Femur (tissue), 1 donor: ENCODE results near the gene ZNF562.
A peak's percentile ranks its signal among the peaks of the same experiment; 100 is the strongest.

Experiments used
- DNase-seq: peaks from one replicate; pipeline ENCODE4 v3.0.0-alpha.2; 2017

ZNF562 gene

DNA sequence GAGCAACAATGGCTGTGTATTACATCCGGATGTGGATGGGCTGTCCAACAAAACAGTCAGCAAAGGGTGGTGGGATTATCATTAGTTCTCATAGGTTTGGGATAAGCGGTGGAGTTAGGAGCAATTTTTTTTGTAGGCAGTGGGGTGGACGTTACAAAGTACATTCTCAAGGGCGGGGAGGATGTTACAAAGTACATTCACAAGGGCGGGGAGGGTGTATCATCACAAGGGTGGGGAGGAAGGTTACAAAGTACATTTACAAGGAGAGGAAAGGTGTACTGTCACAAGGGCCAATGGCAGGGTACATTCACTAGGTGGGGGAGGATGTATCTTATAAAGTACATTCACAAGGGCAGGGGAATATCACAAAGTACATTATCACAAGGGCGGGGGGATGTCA is 33.1 kb downstream of the ZNF562 start:
- no peak for DNase-seq

DNA sequence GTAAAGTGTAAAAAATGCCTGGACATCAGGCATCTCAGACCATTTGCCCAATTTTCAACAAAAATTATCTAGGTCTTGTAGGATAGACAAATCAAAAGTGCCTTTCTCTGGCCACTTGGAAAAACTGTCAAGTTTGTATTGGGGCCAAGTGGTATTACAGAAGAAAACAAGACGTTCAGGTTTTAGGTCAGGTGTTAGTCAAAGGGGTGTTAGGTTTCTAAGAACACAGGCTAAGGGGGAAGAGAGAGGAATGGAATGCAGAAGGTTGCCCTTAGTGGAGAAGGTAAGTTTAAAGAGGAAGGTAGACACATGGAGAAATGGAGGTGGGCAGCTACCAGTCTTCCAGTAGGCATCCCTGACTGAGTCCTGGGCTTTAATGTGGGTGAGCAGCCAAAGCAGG is 33.9 kb downstream of the ZNF562 start:
- no peak for DNase-seq

GRCh38 chr19:9636018-9636417 is 38.9 kb downstream of the ZNF562 start:
- DNase-seq = no peak

DNA sequence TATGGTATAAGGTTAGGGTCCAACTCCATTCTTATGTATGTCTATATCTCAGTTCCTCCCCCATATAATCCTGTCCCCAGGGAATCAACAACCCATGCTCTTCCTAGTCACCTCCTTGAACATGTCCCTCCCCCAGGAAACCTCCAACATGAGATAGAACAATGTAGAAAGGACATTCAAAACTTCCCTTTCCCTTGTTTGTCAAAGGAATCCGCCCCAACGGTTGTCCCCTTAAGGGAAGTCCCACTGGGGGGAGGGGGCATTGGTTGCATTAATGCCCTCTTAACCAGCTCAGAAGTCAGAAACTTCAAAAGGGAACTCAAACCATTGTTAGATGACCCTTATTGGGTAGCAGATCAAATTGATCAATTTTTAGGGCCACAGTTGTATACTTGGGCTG is 47.0 kb downstream of the ZNF562 start:
- DNase-seq = no peak

GRCh38 chr19:9622531-9622930 is 52.4 kb downstream of the ZNF562 start:
- DNase-seq = no peak

DNA sequence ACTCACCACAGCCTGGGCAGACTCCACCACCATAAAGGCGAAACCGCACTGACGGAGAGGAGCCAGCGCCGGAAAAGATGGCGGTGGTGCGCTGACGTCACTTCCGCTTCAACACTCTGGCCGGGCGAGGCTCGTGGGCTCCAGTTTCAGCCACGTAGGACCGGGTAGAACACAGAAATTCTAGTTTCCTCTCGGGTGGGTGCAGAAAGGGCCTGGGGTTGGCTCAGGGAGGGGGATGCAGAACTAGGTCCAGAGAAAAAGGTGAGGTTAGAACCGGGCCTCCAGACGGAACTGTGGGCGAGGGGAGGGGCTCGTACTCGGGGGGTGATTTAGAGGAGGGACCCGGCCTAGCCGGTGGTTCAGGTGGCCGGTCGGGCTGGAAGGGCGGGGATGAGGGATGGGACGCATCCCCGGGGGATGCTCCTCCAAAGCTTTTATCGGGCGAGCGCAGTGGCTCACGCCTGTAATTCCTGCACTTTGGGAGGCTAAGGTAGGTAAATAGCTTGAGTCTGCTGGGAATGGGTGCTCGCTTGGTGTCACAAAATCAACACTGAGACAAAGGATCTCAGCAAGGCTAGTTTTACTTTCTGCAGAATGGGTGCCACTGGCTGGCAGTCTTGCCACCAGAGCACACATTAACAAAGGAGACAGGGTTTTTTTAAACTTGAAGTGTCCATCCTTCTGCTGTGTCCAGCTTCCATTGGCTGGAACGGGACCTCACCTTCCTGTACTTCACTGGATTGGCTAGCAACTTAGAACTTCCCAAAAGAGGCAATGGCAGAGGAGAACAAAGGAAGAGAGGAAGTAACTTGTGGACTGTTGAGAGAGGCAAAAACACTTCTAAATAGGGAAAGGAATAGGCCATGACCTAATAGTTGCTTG is 53.5 kb downstream of the ZNF562 start, which contains the start of gene ZNF561:
Gene ZNF561 (minus strand): TSS at position 77 of the 882 bp plus-strand sequence. CDS start 1,776 bp downstream, outside the sequence.
- DNase-seq = peak; percentile 93

- DNase-seq = no peak
These were observed 54.1 kb downstream of the ZNF562 start for GRCh38 chr19:9620842-9621155.

DNA sequence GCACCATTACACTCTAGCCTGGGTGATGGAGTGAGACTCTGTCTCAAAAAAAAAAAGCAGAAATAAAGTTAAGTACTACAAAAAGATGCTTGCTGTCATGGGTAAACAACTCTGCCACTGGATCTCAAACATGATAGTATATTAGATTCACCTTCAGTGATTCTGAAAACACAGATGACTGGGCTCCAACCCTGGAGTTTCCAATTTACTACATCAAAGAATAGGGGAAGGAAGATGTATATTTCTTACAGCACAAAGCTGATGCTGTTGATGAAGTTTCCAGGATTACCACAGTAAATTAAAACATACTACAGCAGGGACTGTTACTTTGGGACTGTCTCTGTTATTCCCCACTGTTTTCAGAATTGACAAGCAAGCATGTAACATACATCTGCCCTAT is 59.1 kb downstream of the ZNF562 start:
- no peak for DNase-seq

DNA sequence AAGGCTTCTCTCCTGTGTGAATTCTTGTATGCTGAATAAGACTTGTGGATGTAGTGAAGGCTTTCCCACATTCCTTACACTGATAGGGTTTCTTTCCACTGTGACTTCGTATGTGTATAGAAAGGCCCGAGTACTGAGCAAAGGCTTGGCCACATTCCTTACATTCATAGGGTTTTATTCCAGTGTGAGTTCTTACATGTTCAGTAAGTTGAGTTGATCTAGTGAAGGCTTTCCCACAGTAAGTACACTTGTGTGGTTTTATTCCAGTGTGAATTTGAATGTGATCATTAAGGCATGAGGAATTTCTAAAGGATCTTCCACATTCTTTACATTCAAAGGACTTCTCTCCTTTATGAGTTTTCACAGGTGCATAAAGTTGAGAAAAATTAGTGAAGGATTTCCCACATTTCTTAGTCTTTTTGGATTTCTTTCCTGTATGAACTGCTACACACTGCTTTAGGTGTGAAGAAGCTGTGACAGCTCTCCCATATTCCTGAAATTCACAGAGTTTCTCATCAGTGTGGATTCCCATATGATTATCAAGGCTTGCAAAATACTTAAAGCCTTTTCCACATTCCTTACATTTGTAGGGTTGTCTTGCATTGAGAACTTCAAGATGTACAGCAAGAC is 64.3 kb downstream of the ZNF562 start:
- DNase-seq = no peak

DNA sequence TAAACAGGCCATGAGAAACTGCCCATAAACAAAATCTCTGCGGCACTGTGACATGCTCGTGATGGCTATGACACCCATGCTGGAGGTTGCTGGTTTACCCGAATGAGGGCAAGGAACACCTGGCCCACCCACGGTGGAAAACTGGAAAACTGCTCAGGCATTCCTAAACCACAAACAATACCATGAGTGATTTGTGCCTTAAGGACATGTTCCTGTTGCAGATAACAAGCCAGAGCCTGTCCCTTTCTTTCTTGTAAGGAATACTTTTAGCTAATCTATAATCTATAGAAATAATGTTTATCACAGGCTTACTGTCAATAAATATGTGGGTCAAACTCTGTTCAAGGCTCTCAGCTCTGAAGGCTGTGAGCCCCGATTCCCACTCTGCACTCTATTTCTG is 66.0 kb downstream of the ZNF562 start:
- no peak for DNase-seq

DNA sequence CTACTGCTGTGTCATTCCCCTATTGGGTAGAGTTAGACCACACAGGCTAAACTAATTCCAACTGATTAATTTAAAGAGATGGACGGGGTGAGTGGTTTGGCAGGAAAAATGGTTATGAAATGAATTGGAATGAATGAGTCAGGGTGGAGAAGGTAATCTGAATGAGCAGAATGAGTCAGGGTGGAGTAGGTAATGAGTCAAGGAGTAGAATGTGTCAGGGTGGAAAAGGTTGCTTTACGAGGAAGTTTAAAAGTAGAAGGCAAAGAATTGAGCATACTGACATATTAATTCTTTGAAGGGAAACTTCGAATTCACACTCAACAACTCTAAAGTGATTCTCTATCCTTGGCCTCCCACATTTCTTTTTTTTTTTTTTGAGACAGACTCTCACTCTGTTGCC is 77.9 kb downstream of the ZNF562 start:
- no peak for DNase-seq
